Activated CD4-positive, alpha-beta T cell treated with anti-CD3 and anti-CD28 coated beads, Interleukin-2, Interleukin-6, amounts not matched to agents 100 ng/mL and 50 ng/mL, durations not matched to agents 16 hours and 8 hours (primary cell): ENCODE results near the gene BET1L.
A peak's percentile ranks its signal among the peaks of the same experiment; 100 is the strongest.
"Not testable (repeated sequence)": the region's sequence is repeated elsewhere in the genome, so short reads cannot be mapped to it uniquely, and the experiment has no call there.

ENCODE experiments used
- DNase-seq: peaks from one replicate; pipeline ENCODE4 v3.0.0-alpha.2; 2020

BET1L gene, protein sequence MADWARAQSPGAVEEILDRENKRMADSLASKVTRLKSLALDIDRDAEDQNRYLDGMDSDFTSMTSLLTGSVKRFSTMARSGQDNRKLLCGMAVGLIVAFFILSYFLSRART

DNA sequence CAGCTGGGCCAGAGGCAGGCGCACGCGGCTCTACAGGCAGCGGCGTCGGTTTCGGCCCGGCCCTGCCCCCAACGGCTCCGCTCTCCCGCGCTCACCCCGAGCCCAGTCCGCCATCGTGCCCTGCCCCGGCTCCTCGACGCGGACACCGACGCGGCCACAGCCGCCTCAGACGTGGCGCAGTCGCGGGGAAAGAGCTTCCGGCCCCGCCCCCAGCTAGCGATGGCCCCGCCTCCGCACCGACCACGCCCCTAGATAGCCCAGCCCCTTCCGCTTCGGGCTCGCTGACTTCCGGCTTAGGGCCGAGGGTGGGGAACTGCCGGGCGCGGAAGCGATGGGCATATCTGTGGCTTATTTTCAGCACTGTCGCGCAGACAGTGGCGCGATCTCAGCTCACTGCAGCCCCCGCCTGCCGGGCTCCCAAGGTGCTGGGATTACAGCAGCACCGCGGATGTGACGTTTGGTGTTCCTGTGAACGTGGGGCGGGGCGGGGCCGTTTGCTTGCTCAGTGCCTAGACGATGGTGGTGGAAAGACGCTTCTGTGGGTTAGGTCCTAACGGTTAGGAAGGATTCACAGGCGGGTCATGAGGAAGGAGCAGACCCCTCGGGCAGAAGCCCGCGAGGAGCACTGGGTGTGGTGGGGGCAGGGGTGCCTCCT is at the start of gene BET1L, which contains the start of gene RIC8A:
Gene BET1L (minus strand): TSS at position 192 of the 655 bp plus-strand sequence. CDS start 78 bp downstream, at position 114.
Gene RIC8A (plus strand): TSS at position 501 of the 655 bp plus-strand sequence. CDS start 1,147 bp downstream, outside the sequence.
- DNase-seq = peak; percentile 99

DNA sequence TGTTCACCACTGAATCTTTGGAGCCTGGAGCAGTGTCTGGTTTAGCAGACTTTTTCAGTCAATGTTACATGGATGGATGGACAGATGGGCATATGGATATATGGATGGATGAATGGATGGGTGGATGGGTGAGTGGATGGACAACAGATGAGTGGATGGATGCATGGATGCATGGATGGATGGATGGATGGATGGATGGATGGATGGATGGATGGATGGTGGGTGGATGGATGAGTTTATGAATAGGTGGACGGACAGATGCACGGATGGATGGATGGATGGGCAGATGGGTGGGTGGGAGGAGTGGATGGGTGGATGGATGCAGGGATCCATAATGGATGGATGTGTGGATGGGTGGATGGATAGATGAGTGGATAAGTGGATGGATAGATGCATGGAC is 48.6 kb upstream of the BET1L start:
- no peak for DNase-seq

DNA sequence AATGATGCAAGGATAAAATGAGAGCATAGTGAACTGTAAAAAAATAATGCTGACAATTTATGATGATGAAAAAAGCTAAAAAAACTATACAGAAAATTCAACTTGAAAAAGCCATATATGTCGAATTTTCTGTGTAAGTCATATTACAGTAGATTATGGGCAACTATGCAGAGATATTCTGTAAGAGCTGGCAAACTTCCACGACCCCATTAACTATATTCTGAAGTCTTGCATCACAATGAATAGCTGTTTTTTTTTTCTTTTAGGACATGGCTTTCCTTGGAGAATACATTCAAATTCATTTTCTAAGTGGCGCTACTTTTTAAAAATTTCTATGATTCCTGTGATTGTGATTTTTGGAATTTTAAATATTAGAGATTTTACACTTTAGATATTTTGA is 48.0 kb upstream of the BET1L start:
- no peak for DNase-seq

DNA sequence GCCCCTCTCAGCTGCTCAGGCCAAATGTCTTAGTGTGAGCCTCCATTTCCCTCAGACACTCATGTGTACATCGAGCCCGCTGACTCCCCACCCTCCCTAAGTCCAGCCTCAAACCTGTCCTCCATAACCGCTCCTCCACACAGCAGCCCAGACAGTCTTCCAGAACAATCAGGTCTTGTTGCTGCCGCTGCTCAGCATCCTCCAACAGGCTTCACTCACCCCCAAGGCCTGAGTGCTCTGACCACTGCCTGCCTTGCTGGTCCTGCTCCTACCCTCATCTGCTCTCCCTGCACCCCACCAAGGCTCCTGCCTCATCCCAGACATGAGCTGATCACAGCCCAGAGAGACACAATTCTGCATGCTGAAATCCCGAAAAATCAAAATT is 46.7 kb upstream of the BET1L start:
- DNase-seq = no peak

DNA sequence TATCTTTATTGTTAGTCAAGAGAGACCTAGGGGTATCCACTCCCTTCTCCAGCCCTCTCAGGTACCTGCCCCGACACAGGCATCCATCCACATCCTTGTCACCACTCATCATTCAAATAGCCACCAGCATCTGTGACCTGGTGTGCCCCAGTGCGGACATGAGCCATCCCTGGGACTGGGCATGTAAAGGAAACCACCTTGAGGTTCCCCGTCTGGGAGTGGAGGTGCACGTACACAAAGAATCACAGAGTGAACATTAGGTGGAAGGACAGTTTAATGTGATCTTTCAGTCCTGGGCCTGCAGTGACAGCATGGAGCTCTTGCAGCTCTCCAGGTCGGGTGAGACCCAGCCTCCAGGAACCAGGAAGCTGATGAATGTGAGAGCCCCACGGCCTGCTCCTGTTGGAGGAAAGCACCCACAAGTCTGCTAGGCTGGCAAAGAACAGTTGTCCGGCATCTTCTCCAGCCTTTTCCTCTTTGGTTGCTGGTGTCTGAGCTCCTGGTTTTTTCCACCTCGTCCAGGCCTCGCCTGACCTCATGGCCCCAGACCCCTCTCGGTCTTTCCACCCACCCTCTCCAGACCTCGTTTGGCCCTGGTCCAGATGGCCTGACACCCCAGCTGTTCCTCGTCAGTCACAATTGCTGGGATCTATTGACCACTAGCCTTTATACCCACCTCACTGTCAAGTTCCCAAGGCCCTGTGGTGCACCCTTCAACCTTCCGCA is 46.1 kb upstream of the BET1L start:
- DNase-seq = no peak

DNA sequence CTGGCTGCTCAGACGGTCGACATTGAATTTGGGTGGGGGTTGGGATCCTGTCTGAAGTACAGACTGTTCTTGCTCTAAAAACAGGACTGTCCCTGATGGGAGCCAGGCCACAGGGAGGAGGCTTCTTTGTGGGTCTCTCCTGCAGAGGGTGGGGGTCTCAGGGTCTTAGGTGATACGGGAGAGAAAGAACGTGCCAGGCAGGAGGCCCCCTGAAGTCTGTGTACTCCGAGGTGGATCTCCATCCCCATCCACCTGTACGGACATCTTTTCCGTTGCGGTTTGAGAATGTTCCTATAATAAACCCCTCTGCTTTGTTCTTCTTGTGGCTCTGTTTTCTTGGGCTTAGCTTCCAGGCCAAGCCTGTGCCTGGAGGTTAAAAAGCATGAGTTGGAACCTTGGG is 45.5 kb upstream of the BET1L start:
- DNase-seq = no peak

DNA sequence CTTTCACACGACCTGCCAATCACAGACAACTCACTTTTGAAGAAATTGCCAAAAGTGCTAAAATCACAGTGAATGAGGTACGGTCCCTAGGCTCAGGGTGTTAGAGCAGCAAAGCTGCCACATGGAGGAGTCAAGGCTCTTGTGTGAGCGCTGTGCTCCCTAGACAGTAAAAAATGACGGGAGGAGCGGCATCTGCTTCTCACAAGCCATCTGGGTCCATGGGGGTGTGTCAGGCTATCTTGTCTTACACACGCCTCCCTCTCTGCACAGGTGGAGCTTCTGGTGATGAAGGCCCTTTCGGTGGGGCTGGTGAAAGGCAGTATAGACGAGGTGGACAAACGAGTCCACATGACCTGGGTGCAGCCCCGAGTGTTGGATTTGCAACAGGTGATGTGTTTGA is 44.4 kb upstream of the BET1L start:
- DNase-seq = no peak

DNA sequence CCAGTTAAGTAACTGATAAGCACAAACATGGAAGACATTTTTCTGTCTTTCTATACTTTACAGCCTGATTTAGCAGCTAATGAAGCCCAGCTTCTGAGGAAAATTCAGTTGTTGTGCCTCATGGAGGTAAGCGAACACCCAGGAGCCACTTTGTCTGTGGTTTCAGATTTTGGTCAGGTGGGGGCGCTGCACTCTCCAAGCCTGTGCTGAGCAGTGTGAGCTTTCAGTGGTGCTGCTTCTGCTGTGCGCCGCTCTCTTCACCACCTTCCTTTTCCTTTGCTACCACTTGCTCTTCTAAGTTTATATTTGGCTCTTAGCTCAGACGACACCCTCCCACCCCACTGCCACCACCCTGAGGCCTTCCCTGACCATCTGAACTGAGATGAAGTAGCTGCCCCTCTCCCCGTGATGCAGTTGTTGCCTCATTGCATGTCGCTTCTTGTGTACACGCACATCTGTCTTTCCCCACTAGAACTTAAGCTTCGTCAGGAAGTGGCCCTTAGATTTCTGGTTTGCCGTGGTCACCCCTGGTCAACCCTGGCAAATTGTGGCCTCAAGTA is 43.6 kb upstream of the BET1L start:
- peak; percentile 77 for DNase-seq

DNA sequence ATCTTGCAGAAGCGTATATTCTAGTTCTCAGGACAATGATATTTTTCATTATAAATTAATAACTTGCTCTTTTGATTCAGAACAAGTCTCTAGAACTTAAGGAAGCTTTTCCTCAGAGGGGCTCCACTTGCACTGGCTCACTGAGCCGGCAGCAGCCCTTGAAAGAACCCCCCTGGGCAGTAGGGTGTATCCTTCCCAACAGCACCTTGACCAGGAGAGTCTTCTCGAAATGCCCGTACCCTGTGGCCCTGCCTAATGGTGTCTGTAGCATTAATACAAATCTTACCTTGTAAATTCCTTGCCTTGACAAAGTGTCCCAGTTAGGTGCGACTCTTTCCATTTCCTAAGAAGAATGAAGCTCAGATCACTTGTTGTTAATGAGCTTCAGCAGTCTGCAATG is 43.1 kb upstream of the BET1L start:
- no peak for DNase-seq

DNA sequence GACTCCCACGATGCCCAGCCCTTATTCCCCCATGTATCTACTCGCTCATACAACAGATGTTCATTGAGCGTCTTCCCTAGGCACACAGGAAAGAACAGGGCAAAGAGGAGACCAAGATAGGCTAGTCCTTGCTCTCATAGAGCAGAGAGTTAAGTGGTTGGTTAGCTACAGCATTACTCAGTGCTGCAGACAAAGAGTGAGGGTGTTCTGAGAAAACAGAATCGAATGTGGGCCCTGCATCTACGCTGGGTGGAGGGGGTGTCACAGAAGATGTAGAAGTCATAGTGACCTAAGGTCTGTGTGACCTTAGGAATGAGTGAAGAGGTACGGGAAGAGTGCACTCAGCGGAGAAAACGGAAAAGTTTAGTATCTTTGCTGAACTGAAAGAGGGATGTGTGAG is 41.9 kb upstream of the BET1L start:
- DNase-seq = no peak

DNA sequence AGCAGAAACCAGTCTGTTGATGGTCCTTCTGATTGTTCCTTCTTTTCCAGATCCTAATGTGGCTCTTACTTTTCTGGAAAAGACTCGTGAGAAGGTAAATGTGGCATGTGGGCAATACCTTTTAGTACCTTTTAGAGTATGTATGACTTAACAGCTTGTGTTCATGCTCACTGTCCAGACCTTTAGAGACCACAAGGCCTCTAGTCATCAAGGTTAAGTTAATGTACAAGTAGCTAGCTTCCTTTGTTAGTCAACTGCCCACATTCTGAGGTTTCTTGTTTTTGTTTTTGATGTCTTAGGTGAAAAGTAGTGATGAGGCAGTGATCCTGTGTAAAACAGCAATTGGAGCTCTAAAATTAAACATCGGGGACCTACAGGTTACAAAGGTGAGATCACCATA is 37.2 kb upstream of the BET1L start:
- no peak for DNase-seq

DNA sequence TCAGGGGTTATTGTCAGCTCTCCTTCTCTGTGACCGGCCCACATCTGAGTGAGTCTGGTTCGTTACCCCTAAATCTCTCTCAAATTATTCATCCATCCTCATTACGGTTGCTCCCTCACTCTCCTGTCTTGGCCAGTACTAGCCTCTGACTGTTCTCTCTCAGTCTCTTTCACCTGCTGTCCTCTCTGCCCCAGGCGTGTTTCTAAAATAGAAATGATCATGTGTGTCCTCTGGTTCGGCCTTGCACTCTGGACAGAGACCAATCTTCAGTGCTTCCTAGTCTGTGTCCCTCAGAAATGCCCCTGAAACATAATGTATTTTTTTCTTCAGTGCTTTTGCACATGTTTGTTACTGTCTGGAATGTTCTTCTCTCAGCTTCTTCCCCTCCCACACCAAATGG is 34.4 kb upstream of the BET1L start:
- no peak for DNase-seq

DNA sequence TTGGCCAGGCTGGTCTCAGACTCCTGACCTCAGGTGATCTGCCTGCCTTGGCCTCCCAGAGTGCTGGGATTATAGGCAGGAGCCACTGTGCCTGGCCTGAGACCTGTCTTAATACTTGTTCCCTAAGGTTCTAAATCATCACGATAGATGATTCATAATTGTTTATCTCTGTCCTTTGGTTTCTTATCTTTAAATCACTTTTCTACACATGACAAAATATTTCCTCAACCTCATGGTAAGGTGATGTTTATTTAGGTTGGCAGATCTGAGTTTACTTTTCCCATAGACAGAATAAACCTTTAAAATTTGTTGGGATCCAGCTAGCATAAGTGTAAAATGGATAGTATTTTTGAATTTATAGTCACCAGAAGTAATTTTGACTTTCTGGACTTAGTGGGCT is 33.1 kb upstream of the BET1L start:
- DNase-seq = no peak

DNA sequence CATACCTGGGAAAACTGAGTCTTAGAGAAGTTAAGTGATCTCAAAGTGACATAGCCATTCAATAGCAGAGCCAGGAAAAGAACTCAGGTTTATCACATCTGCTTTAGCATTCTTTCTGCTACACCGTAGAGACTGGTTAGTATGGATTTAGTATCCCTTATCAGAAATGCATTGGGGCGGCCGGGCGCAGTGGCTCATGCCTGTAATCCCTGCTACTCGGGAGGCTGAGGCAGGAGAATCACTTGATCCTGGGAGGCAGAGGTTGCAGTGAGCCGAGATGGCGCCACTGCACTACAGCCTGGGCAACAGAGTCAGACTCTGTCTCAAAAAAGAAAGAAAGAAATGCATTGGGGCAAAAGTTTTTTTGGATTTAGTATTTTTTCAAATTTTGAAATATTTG is 31.1 kb upstream of the BET1L start:
- DNase-seq = not testable (repeated sequence)

DNA sequence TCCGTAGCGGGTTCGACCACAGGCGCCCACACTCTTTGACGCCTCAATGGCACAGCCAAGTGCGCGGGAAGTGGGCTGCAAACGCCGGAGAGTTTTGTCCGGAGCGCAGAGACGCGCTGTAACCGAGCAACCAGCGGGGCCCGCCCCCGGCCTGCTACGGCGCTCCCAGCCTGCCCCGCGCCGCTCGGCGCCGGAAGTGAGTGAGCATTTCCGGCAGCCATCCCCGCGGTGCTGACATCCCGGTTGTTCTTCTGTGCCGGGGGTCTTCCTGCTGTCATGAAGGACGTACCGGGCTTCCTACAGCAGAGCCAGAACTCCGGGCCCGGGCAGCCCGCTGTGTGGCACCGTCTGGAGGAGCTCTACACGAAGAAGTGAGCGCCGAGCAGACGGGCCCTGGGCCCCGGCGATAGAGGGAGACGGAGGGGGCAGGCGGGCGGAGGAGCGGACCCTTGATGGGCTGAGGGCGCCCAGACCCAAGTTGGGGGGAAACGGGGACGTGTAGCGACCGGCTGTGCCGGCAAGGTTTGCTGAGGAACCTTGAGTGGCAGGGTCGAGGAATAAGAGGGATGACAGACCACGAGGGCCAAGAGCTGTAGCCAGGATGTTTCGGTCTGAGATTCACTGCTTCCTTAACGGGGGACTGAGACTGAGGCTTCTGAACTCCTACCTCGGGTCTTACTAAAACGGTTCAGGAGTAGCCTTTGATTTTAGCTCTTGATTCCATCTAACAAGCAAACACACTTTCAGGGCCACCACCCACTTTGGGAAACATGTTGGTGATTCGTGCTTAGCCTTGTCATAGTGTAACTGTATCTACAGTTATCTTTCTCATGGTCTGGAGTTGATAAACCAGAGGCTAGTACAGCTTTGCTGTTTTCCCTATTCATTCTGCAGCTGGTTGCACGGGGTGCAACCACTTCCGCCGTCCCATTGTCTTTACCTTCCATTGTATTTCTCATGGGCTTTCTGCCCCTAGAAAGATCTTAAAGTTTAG is 29.9 kb upstream of the BET1L start, which contains the start of gene PSMD13:
Gene PSMD13 (plus strand): TSS at position 203 of the 994 bp plus-strand sequence. CDS start 74 bp downstream, at position 277.
- peak; percentile 91 for DNase-seq

DNA sequence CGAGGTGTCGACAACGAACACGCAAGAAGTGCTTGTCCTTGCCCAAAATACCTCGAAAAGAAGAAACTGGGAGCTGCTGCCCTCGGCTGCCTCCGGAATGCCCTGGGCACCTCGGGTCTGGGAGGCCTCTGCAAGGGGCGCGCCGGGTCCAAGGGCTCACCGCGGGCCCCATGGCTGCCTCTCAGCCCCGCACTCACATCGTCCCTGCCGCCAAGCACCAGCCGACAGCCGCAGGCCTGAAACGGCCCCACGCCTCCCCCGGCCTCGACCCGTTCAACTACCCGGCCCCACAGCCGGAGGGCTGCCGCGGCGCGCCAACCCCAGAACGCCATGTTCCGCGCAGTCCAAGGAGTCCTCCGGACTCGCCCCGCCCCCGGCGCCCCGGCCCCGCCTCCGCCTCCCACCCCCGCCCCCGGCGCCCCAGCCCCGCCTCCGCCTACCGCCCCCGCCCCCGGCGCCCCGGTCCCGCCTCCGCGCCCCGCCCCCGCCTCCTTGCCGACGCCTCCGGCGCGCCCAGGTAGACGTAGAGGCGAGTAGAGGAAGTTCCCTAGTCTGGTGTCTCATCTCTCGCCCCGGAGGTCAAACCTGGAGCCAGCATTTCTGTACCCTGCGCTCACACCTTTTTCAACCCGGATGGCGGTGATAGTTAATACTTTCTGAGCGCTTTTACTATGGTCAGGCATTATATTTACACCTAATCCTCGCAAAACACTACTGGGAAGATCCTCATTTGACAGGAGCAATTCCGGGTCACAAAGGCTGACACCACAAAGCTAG is 29.0 kb upstream of the BET1L start, which contains the start of gene SIRT3:
Gene SIRT3 (minus strand): TSS at position 346 of the 777 bp plus-strand sequence. CDS start 14 bp downstream, at position 332.
- peak; percentile 93 for DNase-seq

DNA sequence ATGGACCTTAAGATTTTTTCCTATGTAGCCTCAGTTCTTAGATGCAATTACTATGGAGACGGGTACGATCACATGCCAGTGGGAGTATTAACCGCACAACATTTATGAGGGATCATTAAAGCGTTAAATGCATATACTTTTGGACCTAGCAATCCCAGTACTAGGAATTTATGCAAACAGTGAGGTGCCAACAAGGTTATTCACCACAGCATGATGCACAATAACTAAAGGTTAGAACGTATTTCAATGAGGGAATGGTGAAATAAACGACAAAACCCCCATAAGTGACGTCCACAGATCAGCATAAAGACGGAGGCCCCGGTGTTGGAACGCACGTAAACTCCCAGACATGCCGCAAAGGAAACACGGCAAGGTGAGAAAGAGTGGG is 28.4 kb upstream of the BET1L start:
- peak; percentile 57 for DNase-seq

DNA sequence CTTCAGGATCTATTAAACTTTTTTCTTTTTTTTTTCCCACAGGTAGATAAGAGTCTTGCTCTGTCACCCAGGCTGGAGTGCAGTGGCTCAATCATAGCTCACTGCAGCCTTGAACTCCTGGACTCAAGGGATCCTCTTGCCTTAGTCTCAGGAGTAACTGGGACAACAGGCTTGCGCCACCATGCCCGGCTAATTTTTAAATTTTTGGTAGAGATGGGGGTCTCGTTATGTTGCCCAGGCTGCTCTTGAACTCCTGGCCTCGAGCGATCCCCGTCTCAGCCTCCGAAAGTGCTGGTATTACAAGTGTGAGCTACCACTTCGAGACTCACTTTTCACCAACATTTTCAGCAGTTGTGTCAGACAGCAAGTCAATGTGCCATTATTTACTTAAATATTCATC is 28.0 kb upstream of the BET1L start:
- DNase-seq = no peak

DNA sequence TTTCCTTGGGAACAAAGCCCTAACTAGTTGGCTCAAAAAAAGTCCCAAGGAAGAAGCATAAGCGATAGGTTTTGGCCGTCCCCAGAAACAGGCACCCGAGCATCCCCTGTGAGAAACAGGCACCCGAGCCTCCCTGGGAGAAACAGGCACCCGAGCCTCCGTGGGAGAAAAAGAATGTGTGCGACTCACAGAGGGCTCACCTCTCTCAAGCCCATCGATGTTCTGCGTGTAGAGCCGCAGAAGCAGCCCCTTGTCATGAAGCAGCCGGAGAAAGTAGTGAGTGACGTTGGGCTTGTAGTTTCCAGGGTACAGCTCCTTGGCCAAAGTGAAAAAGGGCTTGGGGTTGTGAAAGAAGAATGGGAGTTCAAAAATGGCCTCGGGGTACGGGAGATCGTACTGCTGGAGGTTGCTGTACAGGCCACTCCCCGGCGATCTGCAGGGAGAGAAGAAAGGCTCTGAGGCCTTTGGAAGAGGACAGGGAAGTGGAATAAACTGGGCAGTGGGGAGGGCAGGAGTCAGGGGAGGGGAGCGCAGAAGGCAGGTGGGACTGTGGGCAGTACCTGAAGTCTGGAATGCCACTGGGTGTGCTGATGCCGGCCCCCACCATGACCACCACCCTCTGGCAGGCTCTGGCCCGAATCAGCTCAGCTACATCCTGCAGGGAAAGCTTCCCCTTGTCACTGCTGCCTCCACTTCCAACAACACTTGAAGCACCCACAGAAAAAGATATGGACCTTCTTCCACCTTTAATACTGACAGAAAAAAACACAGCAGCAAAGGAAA is 25.8 kb upstream of the BET1L start:
- no peak for DNase-seq

DNA sequence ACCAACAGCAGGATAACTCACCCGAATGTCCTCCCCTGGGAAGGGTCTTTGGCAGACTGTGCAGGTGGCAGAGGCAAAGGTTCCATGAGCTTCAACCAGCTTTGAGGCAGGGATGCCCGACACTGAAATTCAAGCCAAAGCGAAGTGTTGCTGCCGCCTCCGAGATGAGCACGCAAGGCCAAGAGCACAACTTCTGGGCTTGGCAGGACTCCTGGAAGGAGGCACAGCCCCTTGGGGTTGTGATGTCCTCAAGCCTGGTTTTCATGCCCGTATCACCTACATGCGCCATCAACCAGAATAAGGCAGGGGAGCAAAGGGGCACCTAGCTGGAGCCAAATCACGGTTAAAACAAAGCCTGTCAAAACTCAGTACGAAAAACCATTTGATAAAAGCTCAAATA is 23.2 kb upstream of the BET1L start:
- no peak for DNase-seq
